Calu3 (cell line): ENCODE results near the gene CDK17. TPM values are rescaled to one million over a fixed set of nuclear protein-coding genes. Genes with fewer than 3 reads are reported as not detected.

Experiments
- BruUV-seq: library from RNA; stranded (reverse); fragments of 400-500 nt; replicated peaks from 2 replicates; lab custom pipeline; 2021; lab: Mats Ljungman, UMichigan
- CTCF ChIA-PET: fragments of 300-600 bp; sonication (Branson Sonifier 250); formaldehyde crosslinking; loops from one replicate; lab custom pipeline; 2022; ENCODE audit warnings: antibody characterized with exemption; lab: Charles Lee
- DNase-seq: peaks from one replicate; pipeline ENCODE4 v3.0.0; 2022
- H3K27ac Mint-ChIP-seq: one replicate; pipeline ENCODE4 v1.8.0; 2022; ENCODE audit warnings: mixed read lengths; ENCODE audit not compliant: unreplicated experiment
- H3K27me3 Mint-ChIP-seq: one replicate; pipeline ENCODE4 v1.8.0; 2022; ENCODE audit warnings: mixed read lengths; ENCODE audit not compliant: unreplicated experiment
- H3K36me3 Mint-ChIP-seq: one replicate; pipeline ENCODE4 v1.8.0; 2022; ENCODE audit warnings: mild to moderate bottlenecking, moderate library complexity, mixed read lengths; ENCODE audit not compliant: insufficient read depth, unreplicated experiment
- H3K4me1 Mint-ChIP-seq: one replicate; pipeline ENCODE4 v1.8.0; 2022; ENCODE audit warnings: mild to moderate bottlenecking, low read depth, mixed read lengths; ENCODE audit not compliant: unreplicated experiment
- H3K4me3 Mint-ChIP-seq: one replicate; pipeline ENCODE4 v1.8.0; 2022; ENCODE audit warnings: mild to moderate bottlenecking, low read depth, moderate library complexity, mixed read lengths; ENCODE audit not compliant: unreplicated experiment
- H3K9me3 Mint-ChIP-seq: one replicate; pipeline ENCODE4 v1.8.0; 2022; ENCODE audit warnings: low read depth, mixed read lengths; ENCODE audit not compliant: unreplicated experiment
- CTCF ChIP-seq: fragments of 200-600 bp; IDR thresholded peaks from one replicate; pipeline ENCODE4 v1.8.0; 2022; ENCODE audit warnings: antibody characterized with exemption; ENCODE audit not compliant: unreplicated experiment
- intact Hi-C: fragments of 100-400 bp; cut with micrococcal nuclease; formaldehyde crosslinking; loops from one replicate; pipeline ENCODE4 v1.10.0; 2022; ENCODE audit not compliant: unreplicated experiment
- total RNA-seq: library from RNA; stranded (reverse); gene quantifications from 2 replicates; pipeline ENCODE4 v1.2.3, GENCODE V29; 2022

Gene CDK17
- total RNA-seq, 1 experiment from 2014 or later: 28.8 TPM

GRCh38 chr12:96337953-96338352 lies 62.3 kb downstream of the CDK17 start:
- TF ChIP-seq CTCF: no peak
- DNase-seq: no peak
- no peaks in the 10 kb centered on the region for H3K27me3 Mint-ChIP-seq
- no TSS peak for BruUV-seq
- intact Hi-C loops: no loop called here
- CTCF ChIA-PET: interaction anchor here (0.7 kb wide), 1 partner anchor 16 kb away, joined by 3 read pairs; no protein-coding TSS in a partner anchor
- H3K4me1 Mint-ChIP-seq: no peaks in the 10 kb centered on the region
- peaks cover 4% of the 10 kb centered on the region for H3K36me3 Mint-ChIP-seq
- no peak overlapping the region for H3K4me3 Mint-ChIP-seq
- no peak overlapping the region for H3K27ac Mint-ChIP-seq
- H3K9me3 Mint-ChIP-seq: peaks cover 4% of the 10 kb centered on the region

DNA sequence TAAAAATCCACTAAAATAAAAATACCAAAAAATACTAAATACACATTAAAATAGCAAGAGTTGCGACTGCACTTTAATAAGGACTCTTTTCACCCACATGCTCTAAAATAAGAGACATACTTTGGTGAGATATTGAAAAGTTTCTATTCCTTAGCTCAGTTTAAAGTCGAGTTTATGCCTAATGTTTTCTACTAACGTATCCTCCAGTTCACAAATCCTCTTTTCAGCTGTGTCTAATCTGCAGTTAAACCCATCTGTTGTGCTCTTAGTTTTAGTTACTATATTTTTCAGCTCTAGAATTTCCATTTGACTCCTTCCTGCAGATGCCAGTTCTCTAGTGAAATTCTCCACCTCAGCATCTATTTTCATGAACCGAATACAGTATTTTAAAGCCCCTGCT lies 63.8 kb downstream of the CDK17 start:
- CTCF ChIA-PET: interaction anchor here (1.3 kb wide), 1 partner anchor 19 kb away, joined by 4 read pairs; no protein-coding TSS in a partner anchor
- no peak for TF ChIP-seq CTCF
- intact Hi-C loops: no loop called here
- no peak for DNase-seq
- H3K27ac Mint-ChIP-seq: no peak overlapping the region
- no peaks in the 10 kb centered on the region for H3K4me1 Mint-ChIP-seq
- no peak overlapping the region for H3K4me3 Mint-ChIP-seq
- no TSS peak for BruUV-seq
- no peaks in the 10 kb centered on the region for H3K27me3 Mint-ChIP-seq
- H3K36me3 Mint-ChIP-seq: no peaks in the 10 kb centered on the region
- peaks cover 4% of the 10 kb centered on the region for H3K9me3 Mint-ChIP-seq

DNA sequence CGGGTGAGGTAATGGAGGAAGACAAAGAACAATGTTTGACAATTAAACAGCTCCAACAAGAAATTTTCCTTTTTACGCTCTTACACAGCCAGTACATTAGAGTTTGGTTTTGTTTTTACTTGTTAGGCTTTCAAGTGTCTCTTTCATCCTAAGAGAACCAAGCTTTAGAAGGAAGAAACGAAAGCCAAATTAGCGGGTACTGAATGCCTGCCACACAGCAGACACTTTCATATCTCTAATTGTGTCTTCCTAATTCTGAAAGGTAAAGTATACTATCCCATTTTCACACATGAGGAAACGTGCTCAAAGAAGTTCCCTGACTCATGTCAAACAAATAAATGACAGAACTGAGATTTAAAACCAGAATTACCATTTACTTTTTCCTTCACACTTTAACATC lies 65.0 kb downstream of the CDK17 start:
- no peak for DNase-seq
- BruUV-seq: no TSS peak
- CTCF ChIA-PET: interaction anchor here (1.3 kb wide), 1 partner anchor 20 kb away, joined by 4 read pairs; no protein-coding TSS in a partner anchor
- Mint-ChIP-seq H3K4me1 (no peaks in the 10 kb centered on the region), H3K4me3 (no peak overlapping the region), H3K9me3 (peaks cover 4% of the 10 kb centered on the region), H3K27ac (no peak overlapping the region), H3K27me3 (no peaks in the 10 kb centered on the region), H3K36me3 (no peaks in the 10 kb centered on the region)
- intact Hi-C loops: no loop called here
- TF ChIP-seq CTCF: no peak

- Mint-ChIP-seq H3K4me3 (no peak overlapping the region), H3K27ac (no peak overlapping the region), H3K36me3 (no peaks in the 10 kb centered on the region), H3K4me1 (no peaks in the 10 kb centered on the region), H3K9me3 (peaks cover 4% of the 10 kb centered on the region), H3K27me3 (no peaks in the 10 kb centered on the region)
- DNase-seq: no peak
- BruUV-seq: no TSS peak
- intact Hi-C loops: no loop called here
- no peak for TF ChIP-seq CTCF
- CTCF ChIA-PET: no interaction called here
These were observed 65.7 kb downstream of the CDK17 start for GRCh38 chr12:96334502-96334901.
